NT2/D1 (cell line): ENCODE measurements around the gene GJD3.

ENCODE experiments used
- YY1 ChIP-seq: IDR thresholded peaks from 2 replicates; pipeline ENCODE4 v1.6.1; 2011; ENCODE audit not compliant: insufficient read length, insufficient read depth
- ZNF274 ChIP-seq: IDR thresholded peaks from 2 replicates; pipeline ENCODE4 v1.6.1; 2011; ENCODE audit warnings: mild to moderate bottlenecking, low read depth, low read length

DNA sequence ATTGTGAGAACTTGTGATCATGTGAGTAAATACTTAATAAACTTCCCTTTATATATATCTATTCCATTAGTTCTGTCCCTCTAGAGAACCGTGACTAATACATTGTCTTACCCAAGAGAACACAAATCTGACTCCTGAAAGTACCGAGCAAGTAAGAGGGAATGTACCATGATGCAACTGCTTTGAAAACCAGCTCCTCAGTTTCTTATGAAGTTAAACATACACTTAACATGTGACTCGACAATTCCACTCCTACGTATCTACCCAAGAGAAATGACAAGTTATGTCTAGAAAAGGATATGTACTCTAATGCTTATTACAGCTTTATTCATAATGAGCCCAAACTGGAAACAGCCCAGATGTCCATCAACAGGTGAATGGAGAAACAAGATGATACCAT, 8.8 kb upstream of the GJD3 start:
- TF ChIP-seq YY1 (no peak), ZNF274 (no peak)
